HEK293 (cell line): Measurements from ENCODE around the gene RAVER2.

Experiments
- CTCF ChIA-PET: fragments of 350-600 bp; formaldehyde crosslinking; extraction: SDS; loops from one replicate; lab custom pipeline; 2021; ENCODE audit warnings: antibody characterized with exemption; lab: Yijun Ruan, JAX
- POLR2A ChIA-PET: fragments of 300-600 bp; formaldehyde crosslinking; extraction: SDS; loops from one replicate; lab custom pipeline; 2020; ENCODE audit warnings: antibody characterized with exemption, inconsistent platforms; lab: Yijun Ruan, JAX
- H3K27ac ChIP-seq: fragments of 200-500 bp; sonication (Bioruptor generic); 2 replicates; pipeline ENCODE4 v1.5.1; 2014; ENCODE audit warnings: low read depth, low read length, control low read depth, inconsistent platforms; ENCODE audit errors: extremely low read depth
- H3K36me3 ChIP-seq, 2 experiments: fragments of 200-500 bp in 1 of 2; sonication (Bioruptor generic) in 1 of 2; 1 replicate in 1 of 2; 2 replicates in 1 of 2; pipeline ENCODE4 v1.5.1; 2014 to 2017; ENCODE audit warnings: inconsistent platforms in 2 of 2, low read length in 2 of 2; ENCODE audit not compliant: control insufficient read depth in 2 of 2, insufficient read depth in 1 of 2
- H3K4me1 ChIP-seq: fragments of 200-500 bp; sonication (Bioruptor generic); 2 replicates; pipeline ENCODE4 v1.5.1; 2014; ENCODE audit warnings: mild to moderate bottlenecking, low read length, inconsistent platforms; ENCODE audit not compliant: control insufficient read depth, insufficient read depth
- H3K4me3 ChIP-seq: 2 replicates; pipeline ENCODE4 v1.5.1; 2011; ENCODE audit warnings: low read depth, mild to moderate bottlenecking, control low read depth, low read length, moderate library complexity
- H3K9me3 ChIP-seq: fragments of 200-500 bp; sonication (Bioruptor generic); 2 replicates; pipeline ENCODE4 v1.5.1; 2014; ENCODE audit warnings: low read depth, low read length, inconsistent platforms; ENCODE audit not compliant: control insufficient read depth, insufficient read depth
- HOXA7 ChIP-seq: sonication (generic); formaldehyde crosslinking; IDR thresholded peaks from 2 replicates; pipeline ENCODE4 v1.8.1; 2022; ENCODE audit warnings: missing genetic modification reagents, borderline replicate concordance
- KLF10 ChIP-seq: fragments of 450-650 bp; IDR thresholded peaks from 2 replicates; pipeline ENCODE4 v1.5.1; 2018; ENCODE audit warnings: missing biosample characterization, mild to moderate bottlenecking, missing genetic modification characterization
- KLF17 ChIP-seq: fragments of 450-650 bp; formaldehyde crosslinking; IDR thresholded peaks from 2 replicates; pipeline ENCODE4 v1.5.1; 2016; ENCODE audit warnings: missing biosample characterization, missing genetic modification characterization
- PRDM10 ChIP-seq: fragments of 450-650 bp; formaldehyde crosslinking; IDR thresholded peaks from 2 replicates; pipeline ENCODE4 v1.5.1; 2016; ENCODE audit warnings: missing biosample characterization, missing genetic modification characterization
- REST ChIP-seq: fragments of 450-650 bp; formaldehyde crosslinking; IDR thresholded peaks from 2 replicates; pipeline ENCODE4 v1.5.1; 2016; ENCODE audit warnings: missing biosample characterization, missing genetic modification characterization
- ZFP41 ChIP-seq: fragments of 450-650 bp; formaldehyde crosslinking; IDR thresholded peaks from 2 replicates; pipeline ENCODE4 v1.5.1; 2016; ENCODE audit warnings: missing biosample characterization, missing genetic modification characterization, borderline replicate concordance
- ZIC2 ChIP-seq: fragments of 450-650 bp; formaldehyde crosslinking; IDR thresholded peaks from 2 replicates; pipeline ENCODE4 v1.5.1; 2016; ENCODE audit warnings: missing biosample characterization, missing genetic modification characterization
- ZNF112 ChIP-seq: fragments of 450-650 bp; formaldehyde crosslinking; IDR thresholded peaks from 2 replicates; pipeline ENCODE4 v1.5.0; 2017; ENCODE audit warnings: missing biosample characterization, missing genetic modification characterization
- ZNF121 ChIP-seq: fragments of 450-650 bp; formaldehyde crosslinking; IDR thresholded peaks from 2 replicates; pipeline ENCODE4 v1.5.1; 2016; ENCODE audit warnings: missing biosample characterization, missing genetic modification characterization
- ZNF132 ChIP-seq: fragments of 450-650 bp; formaldehyde crosslinking; IDR thresholded peaks from 2 replicates; pipeline ENCODE4 v1.5.1; 2017; ENCODE audit warnings: missing biosample characterization, missing genetic modification characterization, borderline replicate concordance
- ZNF140 ChIP-seq: fragments of 450-650 bp; formaldehyde crosslinking; IDR thresholded peaks from 2 replicates; pipeline ENCODE4 v1.5.1; 2016; ENCODE audit warnings: missing biosample characterization, missing genetic modification characterization
- ZNF146 ChIP-seq: fragments of 450-650 bp; formaldehyde crosslinking; IDR thresholded peaks from 2 replicates; pipeline ENCODE4 v1.5.1; 2016; ENCODE audit warnings: missing biosample characterization, missing genetic modification characterization
- ZNF223 ChIP-seq: fragments of 450-650 bp; formaldehyde crosslinking; IDR thresholded peaks from 2 replicates; pipeline ENCODE4 v1.5.1; 2016; ENCODE audit warnings: missing biosample characterization, missing genetic modification characterization
- ZNF248 ChIP-seq: fragments of 450-650 bp; formaldehyde crosslinking; IDR thresholded peaks from 2 replicates; pipeline ENCODE4 v1.5.1; 2017; ENCODE audit warnings: missing biosample characterization, missing genetic modification characterization
- ZNF335 ChIP-seq: fragments of 450-650 bp; formaldehyde crosslinking; conservative IDR thresholded peaks from 2 replicates; pipeline ENCODE4 v1.5.1; 2016; ENCODE audit warnings: missing biosample characterization, missing genetic modification characterization
- ZNF398 ChIP-seq: fragments of 450-650 bp; formaldehyde crosslinking; IDR thresholded peaks from 2 replicates; pipeline ENCODE4 v1.5.1; 2017; ENCODE audit warnings: missing biosample characterization, missing genetic modification characterization
- ZNF501 ChIP-seq: fragments of 450-650 bp; formaldehyde crosslinking; IDR thresholded peaks from 2 replicates; pipeline ENCODE4 v1.5.1; 2016; ENCODE audit warnings: missing biosample characterization, missing genetic modification characterization
- ZNF629 ChIP-seq: fragments of 450-650 bp; formaldehyde crosslinking; IDR thresholded peaks from 2 replicates; pipeline ENCODE4 v1.5.1; 2017; ENCODE audit warnings: missing biosample characterization, missing genetic modification characterization
- ZNF792 ChIP-seq: fragments of 450-650 bp; formaldehyde crosslinking; IDR thresholded peaks from 2 replicates; pipeline ENCODE4 v1.5.1; 2016; ENCODE audit warnings: missing biosample characterization, missing genetic modification characterization
- ZSCAN18 ChIP-seq: fragments of 450-650 bp; formaldehyde crosslinking; IDR thresholded peaks from 2 replicates; pipeline ENCODE4 v1.5.1; 2016; ENCODE audit warnings: missing biosample characterization, missing genetic modification characterization

RAVER2 gene

GRCh38 chr1:64754173-64754572 is 9.3 kb downstream of the RAVER2 start:
- POLR2A ChIA-PET, result interaction anchor here (1.2 kb wide), 1 partner anchor 8 kb away, joined by 3 read pairs; no protein-coding TSS in a partner anchor

More at GRCh38 chr1:64754173-64754572, 9.3 kb downstream of the RAVER2 start:
- H3K27ac ChIP-seq, result no peak overlapping the region
- no peak for TF ChIP-seq ZNF112 (tag by site-specific recombination)
- TF ChIP-seq ZNF335 (tag by site-specific recombination), result no peak
- TF ChIP-seq ZNF223 (tag by site-specific recombination), result no peak
- no peak for TF ChIP-seq ZNF132 (tag by site-specific recombination)
- TF ChIP-seq ZSCAN18, result no peak
- TF ChIP-seq ZNF121 (tag by site-specific recombination), result no peak
- no peak for TF ChIP-seq ZFP41 (tag by site-specific recombination)
- no peak for TF ChIP-seq ZNF140
- no peak for TF ChIP-seq ZNF792 (tag by site-specific recombination)
- TF ChIP-seq PRDM10 (tag by site-specific recombination), result no peak
- no peak for TF ChIP-seq ZNF248 (tag by site-specific recombination)
- TF ChIP-seq ZNF629 (tag by site-specific recombination), result no peak
- TF ChIP-seq ZNF398, result no peak
- no peak for TF ChIP-seq KLF17 (tag by site-specific recombination)
- no peak for TF ChIP-seq ZIC2 (tag by site-specific recombination)
- no peak for TF ChIP-seq ZNF146
- no peak for TF ChIP-seq HOXA7
- TF ChIP-seq KLF10 (tag by site-specific recombination), result no peak
- no peak for TF ChIP-seq ZNF501 (tag by site-specific recombination)
- TF ChIP-seq REST, result no peak
- H3K9me3 ChIP-seq, result no peaks in the 10 kb centered on the region
- H3K36me3 ChIP-seq, result peaks cover 0 to 3% of the 10 kb centered on the region in 2 experiments; a peak in 2 of 3 replicates
- H3K4me3 ChIP-seq, result no peak overlapping the region
- peaks cover 19% of the 10 kb centered on the region; the same call in 1 of the 2 replicates for H3K4me1 ChIP-seq
- CTCF ChIA-PET, result interaction anchor here (0.8 to 1.4 kb wide), 4 partner anchors 8 to 79 kb away, joined by 3 to 6 read pairs (median 4); no protein-coding TSS in a partner anchor
